Fibroblast of lung (primary cell): ENCODE data around the gene SH3YL1. TPM values are rescaled to one million over a fixed set of nuclear protein-coding genes. Genes with fewer than 3 reads are reported as not detected.

Source experiments
- DNase-seq, 2 donors: peaks; one replicate each; pipeline versions ENCODE4 v3.0.0 to v3.0.0-alpha.2; 2010; ENCODE audit warnings: low read depth in 2 of 2
- H2AFZ ChIP-seq: 2 replicates; pipeline ENCODE4 v1.5.1; 2012; ENCODE audit warnings: low read length, control low read depth, inconsistent platforms
- H3K27ac ChIP-seq: 2 replicates; pipeline ENCODE4 v1.5.1; 2011; ENCODE audit warnings: low read length, control low read depth; ENCODE audit not compliant: insufficient read depth
- H3K27me3 ChIP-seq: 2 replicates; pipeline ENCODE4 v1.5.1; 2011; ENCODE audit warnings: mild to moderate bottlenecking, low read length; ENCODE audit not compliant: control insufficient read depth, insufficient read depth
- H3K36me3 ChIP-seq: 2 replicates; pipeline ENCODE4 v1.5.1; 2011; ENCODE audit warnings: low read length; ENCODE audit not compliant: control insufficient read depth, insufficient read depth
- H3K4me1 ChIP-seq: 2 replicates; pipeline ENCODE4 v1.5.1; 2011; ENCODE audit warnings: low read length; ENCODE audit not compliant: control insufficient read depth, insufficient read depth; ENCODE audit errors: extremely low read depth
- H3K4me2 ChIP-seq: 2 replicates; pipeline ENCODE4 v1.5.1; 2011; ENCODE audit warnings: low read length, control low read depth; ENCODE audit not compliant: insufficient read depth; ENCODE audit errors: extremely low read depth
- H3K4me3 ChIP-seq, 4 experiments: fragments of 200-600 bp in 1 of 4; sonication (generic) in 1 of 4; replicated peaks in 1 of 4; 2 replicates each; pipeline ENCODE4 v1.5.1; 2011 to 2016; ENCODE audit warnings: low read length in 4 of 4, low read depth in 3 of 4, mild to moderate bottlenecking in 3 of 4, control low read depth in 2 of 4, inconsistent platforms in 1 of 4, mixed read lengths in 1 of 4; ENCODE audit not compliant: insufficient read depth in 1 of 4; ENCODE audit errors: control extremely low read depth in 1 of 4
- H3K79me2 ChIP-seq: 2 replicates; pipeline ENCODE4 v1.5.1; 2012; ENCODE audit warnings: mild to moderate bottlenecking, low read length, inconsistent platforms; ENCODE audit not compliant: control insufficient read depth, insufficient read depth
- H3K9ac ChIP-seq: 2 replicates; pipeline ENCODE4 v1.5.1; 2011; ENCODE audit warnings: mild to moderate bottlenecking, low read length, control low read depth; ENCODE audit not compliant: insufficient read depth
- H3K9me3 ChIP-seq: 2 replicates; pipeline ENCODE4 v1.5.1; 2012; ENCODE audit warnings: low read depth, low read length; ENCODE audit not compliant: control insufficient read depth, insufficient read depth
- H4K20me1 ChIP-seq: 2 replicates; pipeline ENCODE4 v1.5.1; 2011; ENCODE audit warnings: low read length; ENCODE audit not compliant: control insufficient read depth, insufficient read depth; ENCODE audit errors: extremely low read depth
- EZH2 ChIP-seq: IDR thresholded peaks from 2 replicates; pipeline ENCODE4 v1.5.1; 2012; ENCODE audit warnings: low read length, control low read depth, mild to moderate bottlenecking; ENCODE audit errors: missing control alignments
- polyA plus RNA-seq, 2 donors: library from polyadenylated mRNA; depleted of rRNA in 1 of 2; stranded (reverse) in 1 of 2; unstranded in 1 of 2; fragments of >200 nt; gene quantifications; 2 replicates each; pipeline ENCODE4 v1.2.1, GENCODE V29; 2011 to 2012; ENCODE audit warnings: missing spikeins in 1 of 2
- total RNA-seq: library from RNA; depleted of rRNA; stranded (reverse); fragments of >200 nt; gene quantifications from 2 replicates; pipeline ENCODE4 v1.2.1, GENCODE V29; 2014
- TF ChIP-seq, protein P1 (sequence below), 2 donors: IDR thresholded peaks in 1 of 2; conservative IDR thresholded peaks in 1 of 2; 1 replicate in 1 of 2; 2 replicates in 1 of 2; pipeline ENCODE4 v1.5.1; 2011 to 2012; ENCODE audit warnings: low read length in 2 of 2, control low read depth in 1 of 2, inconsistent platforms in 1 of 2, low read depth in 1 of 2, mild to moderate bottlenecking in 1 of 2

Gene SH3YL1
- total and polyA plus RNA-seq, 2 donors (not counting 1 experiment from before 2014, with no cell fraction given), result 36.5 to 37.9 TPM

DNA sequence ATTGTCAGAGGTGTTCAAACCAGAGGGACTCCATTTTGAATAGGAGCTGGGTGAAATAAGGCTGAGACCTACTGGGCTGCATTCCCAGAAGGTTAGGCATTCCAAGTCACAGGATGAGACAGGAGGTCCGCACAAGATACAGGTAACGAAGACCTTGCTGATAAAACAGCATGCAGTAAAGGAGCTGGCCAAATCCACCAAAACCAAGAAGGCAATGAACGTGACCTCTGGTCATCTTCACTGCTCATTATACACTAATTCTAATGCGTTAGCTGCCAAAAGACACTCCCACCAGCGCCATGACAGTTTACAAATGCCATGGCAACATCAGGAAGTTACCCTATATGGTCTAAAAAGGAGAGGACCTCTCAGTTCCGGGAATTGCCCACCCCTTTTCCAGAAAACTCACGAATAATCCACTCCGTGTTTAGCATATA, 10.6 kb downstream of the SH3YL1 start:
- no peak for TF ChIP-seq EZH2
- TF ChIP-seq, protein P1, sequence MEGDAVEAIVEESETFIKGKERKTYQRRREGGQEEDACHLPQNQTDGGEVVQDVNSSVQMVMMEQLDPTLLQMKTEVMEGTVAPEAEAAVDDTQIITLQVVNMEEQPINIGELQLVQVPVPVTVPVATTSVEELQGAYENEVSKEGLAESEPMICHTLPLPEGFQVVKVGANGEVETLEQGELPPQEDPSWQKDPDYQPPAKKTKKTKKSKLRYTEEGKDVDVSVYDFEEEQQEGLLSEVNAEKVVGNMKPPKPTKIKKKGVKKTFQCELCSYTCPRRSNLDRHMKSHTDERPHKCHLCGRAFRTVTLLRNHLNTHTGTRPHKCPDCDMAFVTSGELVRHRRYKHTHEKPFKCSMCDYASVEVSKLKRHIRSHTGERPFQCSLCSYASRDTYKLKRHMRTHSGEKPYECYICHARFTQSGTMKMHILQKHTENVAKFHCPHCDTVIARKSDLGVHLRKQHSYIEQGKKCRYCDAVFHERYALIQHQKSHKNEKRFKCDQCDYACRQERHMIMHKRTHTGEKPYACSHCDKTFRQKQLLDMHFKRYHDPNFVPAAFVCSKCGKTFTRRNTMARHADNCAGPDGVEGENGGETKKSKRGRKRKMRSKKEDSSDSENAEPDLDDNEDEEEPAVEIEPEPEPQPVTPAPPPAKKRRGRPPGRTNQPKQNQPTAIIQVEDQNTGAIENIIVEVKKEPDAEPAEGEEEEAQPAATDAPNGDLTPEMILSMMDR (conservative IDR thresholded peaks at IDR 0.05 in 1 of 2, IDR thresholded peaks at IDR 0.05 in 1 of 2; ENCODE audit: low read depth in 1 of 2, low read length in 2 of 2), result no peak
- no peak overlapping the region for H3K9ac ChIP-seq
- no peak overlapping the region for H2AFZ ChIP-seq
- no peaks in the 10 kb centered on the region for H4K20me1 ChIP-seq
- no peaks in the 10 kb centered on the region for H3K79me2 ChIP-seq
- no peaks in the 10 kb centered on the region for H3K36me3 ChIP-seq
- no peak overlapping the region for H3K4me3 ChIP-seq
- no peak overlapping the region for H3K4me2 ChIP-seq
- no peaks in the 10 kb centered on the region for H3K9me3 ChIP-seq
- no peak for DNase-seq
- H3K27me3 ChIP-seq, result no peaks in the 10 kb centered on the region
- H3K4me1 ChIP-seq, result no peaks in the 10 kb centered on the region
- no peak overlapping the region for H3K27ac ChIP-seq

DNA sequence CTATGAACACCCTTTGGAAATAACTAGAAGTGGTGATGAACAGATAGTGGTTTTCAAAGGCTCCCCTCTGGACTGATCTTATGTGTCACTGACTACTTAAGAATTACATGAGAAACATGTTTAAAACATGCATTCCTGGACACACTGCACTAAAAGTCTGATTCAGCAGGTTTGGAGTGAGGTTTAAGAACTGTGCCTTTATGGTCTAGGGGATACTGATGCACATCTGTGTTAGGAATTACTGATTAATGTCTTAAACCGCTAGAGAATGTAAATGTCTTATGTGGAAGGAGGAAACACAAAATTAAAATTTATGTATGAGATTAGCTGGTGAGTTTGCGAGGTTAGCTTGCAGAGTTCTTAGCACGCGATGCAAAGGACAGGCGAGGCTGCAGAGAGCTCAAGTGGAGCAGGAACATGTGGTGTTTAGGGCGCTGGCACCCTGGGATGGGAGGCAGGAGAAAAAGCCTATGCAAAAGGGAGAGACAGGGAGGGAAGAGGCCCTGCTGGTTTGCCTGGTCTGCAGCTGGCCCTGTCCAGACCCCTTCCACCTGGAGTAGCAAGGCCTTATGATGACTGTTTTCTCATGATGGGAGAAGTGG, 11.7 kb downstream of the SH3YL1 start:
- Histone ChIP-seq H3K4me3 (no peak overlapping the region), H3K79me2 (no peaks in the 10 kb centered on the region), H3K9ac (no peak overlapping the region), H3K4me1 (no peaks in the 10 kb centered on the region), H3K27ac (no peak overlapping the region), H3K27me3 (no peaks in the 10 kb centered on the region), H3K4me2 (no peak overlapping the region), H3K9me3 (no peaks in the 10 kb centered on the region), H2AFZ (no peak overlapping the region), H4K20me1 (no peaks in the 10 kb centered on the region), H3K36me3 (no peaks in the 10 kb centered on the region)
- no peak for TF ChIP-seq EZH2
- TF ChIP-seq, protein P1 (conservative IDR thresholded peaks at IDR 0.05 in 1 of 2, IDR thresholded peaks at IDR 0.05 in 1 of 2; ENCODE audit: low read depth in 1 of 2, low read length in 2 of 2), result no peak
- DNase-seq, result no peak

DNA sequence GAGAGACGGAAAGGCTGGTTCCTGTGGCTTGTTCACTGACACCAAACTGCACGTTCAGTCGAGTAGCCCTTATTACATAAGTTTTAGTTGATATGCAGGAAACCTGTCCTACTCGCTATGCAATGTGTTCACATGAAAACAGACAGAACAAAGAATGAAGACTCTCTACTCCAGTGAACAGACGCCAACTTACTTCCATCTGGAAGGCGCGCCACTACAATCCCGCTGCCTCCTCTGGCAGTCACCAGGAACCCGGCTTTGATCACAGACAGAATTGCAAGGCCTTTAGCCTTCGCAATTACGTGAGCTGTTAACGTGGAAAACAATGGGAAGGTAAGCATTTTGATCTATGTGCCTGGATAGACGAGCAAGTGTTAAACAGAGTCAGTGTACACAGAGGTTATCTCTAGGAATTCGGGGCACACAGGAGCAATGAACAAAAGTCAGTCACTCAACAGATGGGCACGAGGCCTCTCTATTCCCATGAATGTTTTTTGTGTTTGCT, 14.2 kb downstream of the SH3YL1 start:
- Histone ChIP-seq H2AFZ (no peak overlapping the region), H3K4me3 (no peak overlapping the region), H3K4me2 (no peak overlapping the region), H3K79me2 (no peaks in the 10 kb centered on the region), H4K20me1 (no peaks in the 10 kb centered on the region), H3K4me1 (no peaks in the 10 kb centered on the region), H3K36me3 (peaks cover 4% of the 10 kb centered on the region), H3K9ac (no peak overlapping the region), H3K27me3 (no peaks in the 10 kb centered on the region), H3K9me3 (no peaks in the 10 kb centered on the region), H3K27ac (no peak overlapping the region)
- TF ChIP-seq EZH2, result no peak
- TF ChIP-seq, protein P1 (conservative IDR thresholded peaks at IDR 0.05 in 1 of 2, IDR thresholded peaks at IDR 0.05 in 1 of 2; ENCODE audit: low read depth in 1 of 2, low read length in 2 of 2), result no peak
- no peak for DNase-seq
